NCI-H1417 (cell line): ENCODE measurements around the gene RADIL.

Experiments used
- DNase-seq, 3 experiments: peaks; one replicate each; lab custom pipeline; 2025; lab: John Stamatoyannopoulos, UW

The RADIL gene

GRCh38 chr7:4851459-4852422 lies 31.8 kb downstream of the RADIL start:
- DNase-seq: no peak

GRCh38 chr7:4850262-4850795 lies 33.2 kb downstream of the RADIL start:
- no peak for DNase-seq

- DNase-seq: peak; percentile 62 to 78 (median 75)
Observed at GRCh38 chr7:4849390-4849789, 34.1 kb downstream of the RADIL start.

- DNase-seq: peak in 2 of 3 experiments; percentile 9 to 60
Observed at GRCh38 chr7:4845740-4846142, 37.8 kb downstream of the RADIL start.

GRCh38 chr7:4842319-4843064 lies 41.0 kb downstream of the RADIL start:
- DNase-seq: no peak

- no peak for DNase-seq
Observed at GRCh38 chr7:4841836-4842235, 41.7 kb downstream of the RADIL start.

- no peak for DNase-seq
Observed at GRCh38 chr7:4841007-4841784, 42.3 kb downstream of the RADIL start.

GRCh38 chr7:4840079-4840501 lies 43.4 kb downstream of the RADIL start:
- no peak for DNase-seq

GRCh38 chr7:4838626-4839334 lies 44.7 kb downstream of the RADIL start:
- DNase-seq: no peak

GRCh38 chr7:4837803-4838625 lies 45.5 kb downstream of the RADIL start:
- DNase-seq: peak in 2 of 3 experiments; percentile 76 to 78

GRCh38 chr7:4837041-4837802 lies 46.3 kb downstream of the RADIL start:
- DNase-seq: no peak

- no peak for DNase-seq
Observed at GRCh38 chr7:4836206-4836661, 47.3 kb downstream of the RADIL start.

GRCh38 chr7:4835398-4836205 lies 47.9 kb downstream of the RADIL start:
- DNase-seq: no peak

- DNase-seq: no peak
Observed at GRCh38 chr7:4834601-4835397, 48.7 kb downstream of the RADIL start.

GRCh38 chr7:4833691-4834600 lies 49.6 kb downstream of the RADIL start:
- DNase-seq: no peak

GRCh38 chr7:4833176-4833575 lies 50.3 kb downstream of the RADIL start:
- DNase-seq: no peak

- no peak for DNase-seq
Observed at GRCh38 chr7:4832711-4833110, 50.8 kb downstream of the RADIL start.
